GM23338 (cell line): ENCODE results near the gene KRTAP2-4.

Experiments
- CREB1 ChIP-seq: fragments of 250-450 bp; sonication (Bioruptor Pico); IDR thresholded peaks from 2 replicates; pipeline ENCODE4 v1.5.0; 2020; ENCODE audit warnings: low read depth, mild to moderate bottlenecking, moderate library complexity
- EZH2 ChIP-seq: fragments of 200-600 bp; sonication (generic); IDR thresholded peaks from one replicate; pipeline ENCODE4 v1.8.0; 2017; ENCODE audit warnings: antibody characterized with exemption, mild to moderate bottlenecking, low read depth; ENCODE audit not compliant: unreplicated experiment
- POLR2AphosphoS5 ChIP-seq: IDR thresholded peaks from 2 replicates; pipeline ENCODE4 v1.6.1; 2016; ENCODE audit warnings: antibody characterized with exemption, low read depth
- TF ChIP-seq, protein P1 (sequence below), 2 experiments: fragments of 200-600 bp in 1 of 2; sonication (generic) in 1 of 2; conservative IDR thresholded peaks; 2 replicates each; pipeline versions ENCODE4 v1.5.1 to v1.6.1; 2016 to 2017; ENCODE audit warnings: antibody characterized with exemption in 2 of 2, low read depth in 2 of 2, mild to moderate bottlenecking in 2 of 2, moderate library complexity in 1 of 2
- TF ChIP-seq, protein P2 (sequence below): IDR thresholded peaks from 2 replicates; pipeline ENCODE4 v1.6.1; 2016; ENCODE audit warnings: antibody characterized with exemption
- TF ChIP-seq, protein P3 (sequence below): IDR thresholded peaks from one replicate; pipeline ENCODE4 v1.6.1; 2018; ENCODE audit warnings: antibody characterized with exemption; ENCODE audit not compliant: unreplicated experiment

DNA sequence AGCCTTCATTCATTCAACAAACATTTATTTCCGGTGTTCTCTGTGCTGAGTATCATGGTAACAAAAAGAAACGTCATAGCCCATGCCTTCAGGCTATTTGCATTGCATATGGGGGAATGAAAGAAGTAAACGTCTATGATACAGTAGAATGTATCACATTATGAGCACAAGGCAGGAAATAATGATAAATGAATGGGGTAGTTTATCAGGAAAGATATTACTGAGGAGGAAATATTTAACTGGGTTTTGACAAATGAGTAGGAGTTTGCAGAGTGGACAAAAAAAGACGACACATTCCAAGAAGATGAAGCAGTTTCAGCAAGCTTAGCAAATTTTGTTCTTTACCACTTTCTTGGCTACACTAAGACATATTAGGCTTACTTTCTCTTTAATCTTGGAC, 16.9 kb upstream of the KRTAP2-4 start:
- TF ChIP-seq, protein P1, sequence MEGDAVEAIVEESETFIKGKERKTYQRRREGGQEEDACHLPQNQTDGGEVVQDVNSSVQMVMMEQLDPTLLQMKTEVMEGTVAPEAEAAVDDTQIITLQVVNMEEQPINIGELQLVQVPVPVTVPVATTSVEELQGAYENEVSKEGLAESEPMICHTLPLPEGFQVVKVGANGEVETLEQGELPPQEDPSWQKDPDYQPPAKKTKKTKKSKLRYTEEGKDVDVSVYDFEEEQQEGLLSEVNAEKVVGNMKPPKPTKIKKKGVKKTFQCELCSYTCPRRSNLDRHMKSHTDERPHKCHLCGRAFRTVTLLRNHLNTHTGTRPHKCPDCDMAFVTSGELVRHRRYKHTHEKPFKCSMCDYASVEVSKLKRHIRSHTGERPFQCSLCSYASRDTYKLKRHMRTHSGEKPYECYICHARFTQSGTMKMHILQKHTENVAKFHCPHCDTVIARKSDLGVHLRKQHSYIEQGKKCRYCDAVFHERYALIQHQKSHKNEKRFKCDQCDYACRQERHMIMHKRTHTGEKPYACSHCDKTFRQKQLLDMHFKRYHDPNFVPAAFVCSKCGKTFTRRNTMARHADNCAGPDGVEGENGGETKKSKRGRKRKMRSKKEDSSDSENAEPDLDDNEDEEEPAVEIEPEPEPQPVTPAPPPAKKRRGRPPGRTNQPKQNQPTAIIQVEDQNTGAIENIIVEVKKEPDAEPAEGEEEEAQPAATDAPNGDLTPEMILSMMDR (conservative IDR thresholded peaks at IDR 0.05; ENCODE audit: low read depth in 2 of 2) = no peak
- TF ChIP-seq, protein P2, sequence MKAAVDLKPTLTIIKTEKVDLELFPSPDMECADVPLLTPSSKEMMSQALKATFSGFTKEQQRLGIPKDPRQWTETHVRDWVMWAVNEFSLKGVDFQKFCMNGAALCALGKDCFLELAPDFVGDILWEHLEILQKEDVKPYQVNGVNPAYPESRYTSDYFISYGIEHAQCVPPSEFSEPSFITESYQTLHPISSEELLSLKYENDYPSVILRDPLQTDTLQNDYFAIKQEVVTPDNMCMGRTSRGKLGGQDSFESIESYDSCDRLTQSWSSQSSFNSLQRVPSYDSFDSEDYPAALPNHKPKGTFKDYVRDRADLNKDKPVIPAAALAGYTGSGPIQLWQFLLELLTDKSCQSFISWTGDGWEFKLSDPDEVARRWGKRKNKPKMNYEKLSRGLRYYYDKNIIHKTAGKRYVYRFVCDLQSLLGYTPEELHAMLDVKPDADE = no peak
- TF ChIP-seq, protein P3, sequence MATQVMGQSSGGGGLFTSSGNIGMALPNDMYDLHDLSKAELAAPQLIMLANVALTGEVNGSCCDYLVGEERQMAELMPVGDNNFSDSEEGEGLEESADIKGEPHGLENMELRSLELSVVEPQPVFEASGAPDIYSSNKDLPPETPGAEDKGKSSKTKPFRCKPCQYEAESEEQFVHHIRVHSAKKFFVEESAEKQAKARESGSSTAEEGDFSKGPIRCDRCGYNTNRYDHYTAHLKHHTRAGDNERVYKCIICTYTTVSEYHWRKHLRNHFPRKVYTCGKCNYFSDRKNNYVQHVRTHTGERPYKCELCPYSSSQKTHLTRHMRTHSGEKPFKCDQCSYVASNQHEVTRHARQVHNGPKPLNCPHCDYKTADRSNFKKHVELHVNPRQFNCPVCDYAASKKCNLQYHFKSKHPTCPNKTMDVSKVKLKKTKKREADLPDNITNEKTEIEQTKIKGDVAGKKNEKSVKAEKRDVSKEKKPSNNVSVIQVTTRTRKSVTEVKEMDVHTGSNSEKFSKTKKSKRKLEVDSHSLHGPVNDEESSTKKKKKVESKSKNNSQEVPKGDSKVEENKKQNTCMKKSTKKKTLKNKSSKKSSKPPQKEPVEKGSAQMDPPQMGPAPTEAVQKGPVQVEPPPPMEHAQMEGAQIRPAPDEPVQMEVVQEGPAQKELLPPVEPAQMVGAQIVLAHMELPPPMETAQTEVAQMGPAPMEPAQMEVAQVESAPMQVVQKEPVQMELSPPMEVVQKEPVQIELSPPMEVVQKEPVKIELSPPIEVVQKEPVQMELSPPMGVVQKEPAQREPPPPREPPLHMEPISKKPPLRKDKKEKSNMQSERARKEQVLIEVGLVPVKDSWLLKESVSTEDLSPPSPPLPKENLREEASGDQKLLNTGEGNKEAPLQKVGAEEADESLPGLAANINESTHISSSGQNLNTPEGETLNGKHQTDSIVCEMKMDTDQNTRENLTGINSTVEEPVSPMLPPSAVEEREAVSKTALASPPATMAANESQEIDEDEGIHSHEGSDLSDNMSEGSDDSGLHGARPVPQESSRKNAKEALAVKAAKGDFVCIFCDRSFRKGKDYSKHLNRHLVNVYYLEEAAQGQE = no peak
- TF ChIP-seq POLR2AphosphoS5 (no peak), EZH2 (no peak), CREB1 (CRISPR knock-in tag) (no peak)
